OCI-LY1 (cell line): ENCODE measurements around the gene C3.

Experiments
- CTCF ChIP-seq: fragments of 200-600 bp; sonication (generic), shearing (Covaris generic); IDR thresholded peaks from 2 replicates; pipeline ENCODE4 v1.5.1; 2017; ENCODE audit warnings: mild to moderate bottlenecking, antibody characterized with exemption, low read length, moderate library complexity, mixed read lengths
- EZH2 ChIP-seq: fragments of 200-600 bp; sonication (generic), shearing (Covaris generic); IDR thresholded peaks from 2 replicates; pipeline ENCODE4 v1.8.0; 2017; ENCODE audit warnings: borderline replicate concordance, mixed run types, mild to moderate bottlenecking, antibody characterized with exemption, low read length, moderate library complexity, mixed read lengths

DNA sequence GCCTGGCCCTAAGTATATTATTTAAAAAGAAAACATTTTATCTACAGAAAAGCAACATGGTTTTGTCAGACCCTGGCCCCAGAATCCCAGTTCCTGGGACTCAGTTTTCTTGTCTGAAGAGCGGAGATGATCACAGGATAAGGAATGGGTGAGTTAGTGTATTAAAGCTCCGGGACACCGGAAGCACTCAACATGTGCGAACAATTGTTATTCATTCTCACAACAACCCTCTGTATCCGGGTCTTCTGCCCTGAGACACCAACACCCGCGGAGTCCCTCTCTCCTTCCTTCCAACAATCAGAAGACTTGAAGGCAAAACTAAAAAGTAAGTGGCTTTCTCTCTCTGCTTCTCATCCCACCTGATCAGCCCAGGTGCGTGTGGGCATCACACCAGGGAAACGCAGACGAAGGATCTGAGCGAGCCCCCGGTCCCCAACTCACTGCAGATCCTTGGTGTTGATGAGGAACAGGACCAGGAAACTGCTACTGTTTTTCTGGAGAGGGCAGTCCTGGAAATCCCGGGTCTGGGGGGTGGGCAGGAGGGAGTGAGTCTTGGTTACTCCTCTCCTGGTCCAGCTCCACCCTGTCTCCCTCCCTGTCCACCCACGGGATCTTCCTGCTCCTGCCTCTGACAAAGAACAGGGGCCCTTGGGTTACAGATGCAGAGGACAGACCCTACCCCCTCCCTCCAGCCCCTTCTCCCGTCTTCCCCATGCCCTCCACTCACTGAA, 14.9 kb upstream of the C3 start:
- no peak for TF ChIP-seq CTCF
- no peak for TF ChIP-seq EZH2
